Calu3 (cell line): Measurements from ENCODE around the gene BCL11A. TPM values are rescaled to one million over a fixed set of nuclear protein-coding genes. Genes with fewer than 3 reads are reported as not detected.

Experiments used
- BruUV-seq: library from RNA; stranded (reverse); fragments of 400-500 nt; replicated peaks from 2 replicates; lab custom pipeline; 2021; lab: Mats Ljungman, UMichigan
- CTCF ChIA-PET: fragments of 300-600 bp; sonication (Branson Sonifier 250); formaldehyde crosslinking; loops from one replicate; lab custom pipeline; 2022; ENCODE audit warnings: antibody characterized with exemption; lab: Charles Lee
- DNase-seq: peaks from one replicate; pipeline ENCODE4 v3.0.0; 2022
- H3K27ac Mint-ChIP-seq: one replicate; pipeline ENCODE4 v1.8.0; 2022; ENCODE audit warnings: mixed read lengths; ENCODE audit not compliant: unreplicated experiment
- H3K27me3 Mint-ChIP-seq: one replicate; pipeline ENCODE4 v1.8.0; 2022; ENCODE audit warnings: mixed read lengths; ENCODE audit not compliant: unreplicated experiment
- H3K36me3 Mint-ChIP-seq: one replicate; pipeline ENCODE4 v1.8.0; 2022; ENCODE audit warnings: mild to moderate bottlenecking, moderate library complexity, mixed read lengths; ENCODE audit not compliant: insufficient read depth, unreplicated experiment
- H3K4me1 Mint-ChIP-seq: one replicate; pipeline ENCODE4 v1.8.0; 2022; ENCODE audit warnings: mild to moderate bottlenecking, low read depth, mixed read lengths; ENCODE audit not compliant: unreplicated experiment
- H3K4me3 Mint-ChIP-seq: one replicate; pipeline ENCODE4 v1.8.0; 2022; ENCODE audit warnings: mild to moderate bottlenecking, low read depth, moderate library complexity, mixed read lengths; ENCODE audit not compliant: unreplicated experiment
- H3K9me3 Mint-ChIP-seq: one replicate; pipeline ENCODE4 v1.8.0; 2022; ENCODE audit warnings: low read depth, mixed read lengths; ENCODE audit not compliant: unreplicated experiment
- intact Hi-C: fragments of 100-400 bp; cut with micrococcal nuclease; formaldehyde crosslinking; loops from one replicate; pipeline ENCODE4 v1.10.0; 2022; ENCODE audit not compliant: unreplicated experiment
- total RNA-seq: library from RNA; stranded (reverse); gene quantifications from 2 replicates; pipeline ENCODE4 v1.2.3, GENCODE V29; 2022
- TF ChIP-seq, protein P1 (sequence below): fragments of 200-600 bp; IDR thresholded peaks from one replicate; pipeline ENCODE4 v1.8.0; 2022; ENCODE audit warnings: antibody characterized with exemption; ENCODE audit not compliant: unreplicated experiment

The BCL11A gene
- total RNA-seq, 1 experiment from 2014 or later = 8.5 TPM

DNA sequence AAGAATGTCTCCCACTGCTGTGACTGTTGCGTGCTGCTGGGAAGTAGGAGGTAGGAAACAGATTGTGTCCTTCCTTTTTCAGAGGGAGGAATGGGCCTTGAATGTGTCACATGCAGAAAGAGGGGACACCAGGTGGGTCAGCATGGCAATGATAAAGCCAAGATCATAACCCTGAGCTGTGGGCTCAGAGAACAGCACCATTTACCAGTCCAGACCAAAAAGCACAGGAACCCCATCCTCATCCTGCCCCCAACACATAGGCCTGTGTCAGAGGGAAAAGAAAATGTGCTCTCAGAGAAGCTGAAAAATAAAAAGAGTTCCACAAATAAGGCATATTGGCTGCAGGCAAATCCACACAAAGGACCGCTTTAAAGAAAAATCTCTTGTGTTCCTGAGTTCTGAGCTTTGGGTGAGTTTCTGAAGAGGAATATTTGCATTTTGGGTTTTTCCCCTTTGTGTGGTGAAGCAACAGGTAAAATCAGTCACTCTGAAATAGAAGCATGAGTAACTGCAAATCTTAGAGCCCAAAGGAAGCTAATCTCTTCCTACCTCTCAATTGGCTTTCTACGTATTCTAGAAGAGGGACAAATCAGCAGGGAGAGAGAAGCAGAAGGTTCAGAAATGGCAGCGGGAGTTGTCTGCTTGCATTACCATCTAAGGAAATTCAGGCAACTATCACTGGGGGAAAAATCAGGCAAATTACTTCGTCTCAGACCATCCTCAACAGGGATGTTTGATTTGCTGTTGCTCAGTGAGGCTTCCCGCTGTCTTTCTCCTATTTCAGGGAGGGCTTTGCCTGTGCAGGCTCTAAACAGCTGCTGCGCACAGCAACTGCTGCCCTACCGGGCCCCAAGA, 106.8 kb downstream of the BCL11A start:
- TF ChIP-seq, protein P1, sequence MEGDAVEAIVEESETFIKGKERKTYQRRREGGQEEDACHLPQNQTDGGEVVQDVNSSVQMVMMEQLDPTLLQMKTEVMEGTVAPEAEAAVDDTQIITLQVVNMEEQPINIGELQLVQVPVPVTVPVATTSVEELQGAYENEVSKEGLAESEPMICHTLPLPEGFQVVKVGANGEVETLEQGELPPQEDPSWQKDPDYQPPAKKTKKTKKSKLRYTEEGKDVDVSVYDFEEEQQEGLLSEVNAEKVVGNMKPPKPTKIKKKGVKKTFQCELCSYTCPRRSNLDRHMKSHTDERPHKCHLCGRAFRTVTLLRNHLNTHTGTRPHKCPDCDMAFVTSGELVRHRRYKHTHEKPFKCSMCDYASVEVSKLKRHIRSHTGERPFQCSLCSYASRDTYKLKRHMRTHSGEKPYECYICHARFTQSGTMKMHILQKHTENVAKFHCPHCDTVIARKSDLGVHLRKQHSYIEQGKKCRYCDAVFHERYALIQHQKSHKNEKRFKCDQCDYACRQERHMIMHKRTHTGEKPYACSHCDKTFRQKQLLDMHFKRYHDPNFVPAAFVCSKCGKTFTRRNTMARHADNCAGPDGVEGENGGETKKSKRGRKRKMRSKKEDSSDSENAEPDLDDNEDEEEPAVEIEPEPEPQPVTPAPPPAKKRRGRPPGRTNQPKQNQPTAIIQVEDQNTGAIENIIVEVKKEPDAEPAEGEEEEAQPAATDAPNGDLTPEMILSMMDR = no peak
- CTCF ChIA-PET = no interaction called here
- Mint-ChIP-seq H3K4me3 (no peak overlapping the region), H3K27me3 (no peaks in the 10 kb centered on the region), H3K27ac (no peak overlapping the region), H3K4me1 (no peaks in the 10 kb centered on the region), H3K36me3 (no peaks in the 10 kb centered on the region), H3K9me3 (no peaks in the 10 kb centered on the region)
- DNase-seq = no peak
- intact Hi-C loops = no loop called here
- BruUV-seq = no TSS peak

DNA sequence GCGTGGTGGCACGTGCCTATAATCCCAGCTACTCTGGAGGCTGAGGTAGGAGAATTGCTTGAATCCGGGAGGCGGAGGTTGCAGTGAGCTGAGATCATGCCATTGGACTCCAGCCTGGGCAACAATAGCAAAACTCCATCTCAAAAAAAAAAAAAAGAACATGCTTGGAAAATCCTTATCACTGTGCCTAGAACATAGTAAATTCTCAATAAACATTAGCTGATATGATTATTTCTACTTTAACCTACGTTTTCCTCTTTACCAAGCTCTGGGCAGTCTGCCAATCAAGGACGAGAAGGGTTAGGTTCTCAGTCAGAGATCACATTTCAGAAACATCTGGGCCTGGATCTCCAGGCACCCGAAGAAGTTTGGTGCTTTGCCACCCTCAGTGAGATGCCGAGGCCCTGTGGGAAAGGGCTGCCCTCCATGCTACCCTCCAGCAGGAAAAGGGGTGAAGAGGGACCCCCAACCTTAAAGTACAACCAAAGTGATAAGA, 107.7 kb downstream of the BCL11A start:
- CTCF ChIA-PET = no interaction called here
- intact Hi-C loops = no loop called here
- Mint-ChIP-seq H3K27me3 (no peaks in the 10 kb centered on the region), H3K36me3 (no peaks in the 10 kb centered on the region), H3K9me3 (no peaks in the 10 kb centered on the region), H3K27ac (no peak overlapping the region), H3K4me1 (no peaks in the 10 kb centered on the region), H3K4me3 (no peak overlapping the region)
- BruUV-seq = no TSS peak
- no peak for DNase-seq
- TF ChIP-seq, protein P1 = no peak

DNA sequence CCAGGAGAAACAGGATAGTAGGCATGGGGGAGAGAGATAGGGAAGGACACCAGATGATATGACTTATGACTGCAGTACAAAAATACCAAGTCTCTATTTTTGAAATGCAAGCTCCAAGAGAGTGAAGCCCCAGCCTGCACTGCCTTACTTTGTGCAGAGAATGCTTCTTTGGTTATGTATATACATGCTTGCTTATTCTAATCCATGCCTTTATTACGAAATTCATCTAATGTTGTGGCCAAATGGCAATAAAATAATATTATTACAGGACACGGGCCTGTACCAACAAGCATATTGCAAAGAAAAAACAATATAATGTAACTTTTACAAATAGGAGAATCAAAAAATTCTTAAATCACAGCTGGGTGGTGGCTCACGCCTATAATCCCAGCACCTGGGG, 110.8 kb downstream of the BCL11A start:
- intact Hi-C loops = no loop called here
- TF ChIP-seq, protein P1 = no peak
- Mint-ChIP-seq H3K9me3 (no peaks in the 10 kb centered on the region), H3K27ac (no peak overlapping the region), H3K4me1 (peaks cover 12% of the 10 kb centered on the region), H3K4me3 (no peak overlapping the region), H3K27me3 (peaks cover 9% of the 10 kb centered on the region), H3K36me3 (no peaks in the 10 kb centered on the region)
- DNase-seq = no peak
- CTCF ChIA-PET = no interaction called here
- BruUV-seq = no TSS peak

DNA sequence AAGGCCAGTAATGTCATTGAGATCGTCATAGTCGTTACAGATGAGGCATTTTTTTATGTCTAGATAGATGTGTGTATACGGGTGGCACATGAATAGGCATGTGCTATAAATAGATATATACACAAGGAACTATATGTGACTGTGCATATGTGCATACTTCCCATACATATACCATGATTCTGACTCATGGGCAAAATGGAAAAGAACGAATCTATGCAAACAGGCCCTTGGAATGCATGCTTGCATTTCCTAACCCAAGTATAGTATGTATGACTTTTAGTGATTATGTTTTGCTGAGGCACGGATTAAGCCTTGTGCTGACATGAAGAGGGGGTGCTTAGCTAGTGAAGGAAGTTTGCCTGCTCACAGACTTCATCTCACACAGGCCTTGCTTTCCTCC, 111.7 kb downstream of the BCL11A start:
- CTCF ChIA-PET = no interaction called here
- peaks cover 9% of the 10 kb centered on the region for H3K27me3 Mint-ChIP-seq
- intact Hi-C loops = no loop called here
- BruUV-seq = no TSS peak
- H3K4me1 Mint-ChIP-seq = peaks cover 12% of the 10 kb centered on the region
- no peak for DNase-seq
- no peak overlapping the region for H3K4me3 Mint-ChIP-seq
- no peaks in the 10 kb centered on the region for H3K9me3 Mint-ChIP-seq
- no peaks in the 10 kb centered on the region for H3K36me3 Mint-ChIP-seq
- TF ChIP-seq, protein P1 = no peak
- no peak overlapping the region for H3K27ac Mint-ChIP-seq
